GM12878 (cell line): ENCODE data around the gene SEMA3C. TPM values are rescaled to one million over a fixed set of nuclear protein-coding genes. Genes with fewer than 3 reads are reported as not detected.

ENCODE experiments used
- ATAC-seq: fragments of 200-7000 bp; cut with Tn5 transposase; 3 replicates; pipeline ENCODE4 v1.9.1; 2020; ENCODE audit warnings: mild to moderate bottlenecking, moderate library complexity
- BruUV-seq: library from RNA; stranded (reverse); fragments of 400-500 nt; replicated peaks from 2 replicates; lab custom pipeline; 2021; lab: Mats Ljungman, UMichigan
- CTCF ChIA-PET: fragments of 300-600 bp; sonication (Branson Sonifier 250); formaldehyde crosslinking; extraction: SDS; loops from one replicate; lab custom pipeline; 2021; ENCODE audit warnings: inconsistent platforms; lab: Yijun Ruan, JAX
- POLR2A ChIA-PET: fragments of 350-600 bp; formaldehyde crosslinking; extraction: SDS; loops from one replicate; lab custom pipeline; 2021; ENCODE audit warnings: inconsistent platforms; lab: Charles Lee
- RAD21 ChIA-PET: fragments of 300-600 bp; sonication (Branson Sonifier 250); formaldehyde crosslinking; loops from one replicate; lab custom pipeline; 2023; ENCODE audit warnings: antibody characterized with exemption; ENCODE audit not compliant: unreplicated experiment; lab: Charles Lee
- SMC1A ChIA-PET: fragments of 300-600 bp; sonication (Branson Sonifier 250); formaldehyde crosslinking; loops from one replicate; lab custom pipeline; 2023; ENCODE audit not compliant: unreplicated experiment, uncharacterized antibody; lab: Charles Lee
- DNase-seq: peaks from one replicate; pipeline ENCODE4 v3.0.0-alpha.2; 2011; ENCODE audit warnings: low read depth, low spot score
- FAIRE-seq: peaks from 3 replicates; lab custom pipeline; 2011; peaks lifted over from hg19 to GRCh38; lab: Jason Lieb, UNC
- H2AFZ ChIP-seq: 2 replicates; pipeline ENCODE4 v1.6.0; 2011; ENCODE audit warnings: low read depth, low read length, control low read depth; ENCODE audit not compliant: control insufficient read depth
- H3K27ac ChIP-seq: 2 replicates; pipeline ENCODE4 v1.5.1; 2011; ENCODE audit warnings: control low read depth; ENCODE audit not compliant: control insufficient read depth, insufficient read depth
- H3K27me3 ChIP-seq, 2 experiments: replicated peaks in 1 of 2; 2 replicates each; pipeline versions ENCODE4 v1.6.0 to v1.6.1; 2011; ENCODE audit warnings: low read length in 1 of 2; ENCODE audit not compliant: control insufficient read depth in 2 of 2, insufficient read depth in 2 of 2
- H3K36me3 ChIP-seq, 2 experiments: 2 replicates each; pipeline ENCODE4 v1.5.1; 2011; ENCODE audit warnings: low read length in 1 of 2; ENCODE audit not compliant: control insufficient read depth in 2 of 2, insufficient read depth in 2 of 2
- H3K4me1 ChIP-seq: 2 replicates; pipeline ENCODE4 v1.6.1; 2011; ENCODE audit warnings: mild to moderate bottlenecking, low read length, moderate library complexity, mixed read lengths; ENCODE audit not compliant: control insufficient read depth, insufficient read depth
- H3K4me2 ChIP-seq: 2 replicates; pipeline ENCODE4 v1.6.0; 2011; ENCODE audit warnings: control low read depth; ENCODE audit not compliant: control insufficient read depth, insufficient read depth
- H3K4me3 ChIP-seq: fragments of 200-600 bp; sonication (generic); 2 replicates; pipeline ENCODE4 v1.5.1; 2016
- H3K79me2 ChIP-seq: 2 replicates; pipeline ENCODE4 v1.6.0; 2011; ENCODE audit warnings: low read length; ENCODE audit not compliant: control insufficient read depth, insufficient read depth
- H3K9ac ChIP-seq: 2 replicates; pipeline ENCODE4 v1.8.0; 2011; ENCODE audit warnings: low read length, control low read depth, mixed read lengths; ENCODE audit not compliant: control insufficient read depth, insufficient read depth
- H3K9me3 ChIP-seq: replicated peaks from 3 replicates; pipeline ENCODE4 v1.5.1; 2011; ENCODE audit warnings: mild to moderate bottlenecking, low read length; ENCODE audit not compliant: control insufficient read depth, insufficient read depth
- H4K20me1 ChIP-seq: 2 replicates; pipeline ENCODE4 v1.6.0; 2011; ENCODE audit not compliant: control insufficient read depth, insufficient read depth
- BCL11A ChIP-seq: IDR thresholded peaks from 2 replicates; pipeline ENCODE4 v1.6.1; 2011; ENCODE audit warnings: low read depth, low read length
- BCL3 ChIP-seq: IDR thresholded peaks from 2 replicates; pipeline ENCODE4 v1.6.1; 2011; ENCODE audit warnings: borderline replicate concordance, low read depth, mild to moderate bottlenecking, moderate library complexity, low read length; ENCODE audit not compliant: insufficient read depth, poor library complexity, severe bottlenecking
- BRCA1 ChIP-seq: IDR thresholded peaks from 2 replicates; pipeline ENCODE4 v1.6.1; 2011; ENCODE audit warnings: low read depth, low read length, improper control_type of control experiment
- CHD2 ChIP-seq: IDR thresholded peaks from 2 replicates; pipeline ENCODE4 v1.6.1; 2011; ENCODE audit warnings: low read depth, low read length, improper control_type of control experiment, borderline replicate concordance
- CREB1 ChIP-seq: IDR thresholded peaks from 2 replicates; pipeline ENCODE4 v1.6.1; 2012; ENCODE audit warnings: low read depth, mild to moderate bottlenecking, inconsistent platforms
- GATAD2B ChIP-seq: fragments of 450-650 bp; conservative IDR thresholded peaks from 2 replicates; pipeline ENCODE4 v1.6.1; 2017; ENCODE audit warnings: low read depth, mild to moderate bottlenecking, moderate library complexity
- NRF1 ChIP-seq: conservative IDR thresholded peaks from 2 replicates; pipeline ENCODE4 v1.6.1; 2011; ENCODE audit warnings: mild to moderate bottlenecking, low read depth, low read length, improper control_type of control experiment
- POLR2AphosphoS5 ChIP-seq: IDR thresholded peaks from 2 replicates; pipeline ENCODE4 v1.6.1; 2011; ENCODE audit warnings: mild to moderate bottlenecking, low read length, inconsistent platforms
- WRNIP1 ChIP-seq: IDR thresholded peaks from 2 replicates; pipeline ENCODE4 v1.6.1; 2011; ENCODE audit warnings: low read depth, low read length, improper control_type of control experiment, borderline replicate concordance
- ZNF274 ChIP-seq: IDR thresholded peaks from one replicate; pipeline ENCODE4 v1.8.0; 2011; ENCODE audit not compliant: insufficient read length, insufficient read depth
- ZNF687 ChIP-seq: fragments of 450-650 bp; IDR thresholded peaks from 2 replicates; pipeline ENCODE4 v1.6.1; 2017; ENCODE audit warnings: mild to moderate bottlenecking, moderate library complexity
- ZZZ3 ChIP-seq: IDR thresholded peaks from 2 replicates; pipeline ENCODE4 v1.6.1; 2011; ENCODE audit warnings: low read depth; ENCODE audit not compliant: control insufficient read depth, insufficient read length
- WGBS: methylation state at CpG from one replicate; pipeline ENCODE4 v1.1.6; 2016; ENCODE audit warnings: low lambda C conversion rate; ENCODE audit not compliant: insufficient replicate concordance, insufficient coverage; ENCODE audit errors: missing lambda C conversion rate; 5-methylcytosine and 5-hydroxymethylcytosine counted together
- in situ Hi-C: fragments of 300-500 bp; cut with MboI; formaldehyde crosslinking; loops from 9 replicates; pipeline ENCODE4 v1.14.3; 2018; ENCODE audit warnings: mixed read lengths
- intact Hi-C: fragments of 100-400 bp; cut with micrococcal nuclease; formaldehyde crosslinking; loops from one replicate; pipeline ENCODE4 v1.14.2; 2022; ENCODE audit not compliant: unreplicated experiment
- polyA plus RNA-seq, 11 experiments: library from polyadenylated mRNA; depleted of rRNA in 4 of 11; unstranded in 6 of 11; stranded (reverse) in 5 of 11; fragments of >200 nt; fragmentation: Nextera tagmentation in 4 of 11; fragmentation: Illumina TruSeq in 1 of 11; extraction: Ambion mirVana in 4 of 11; extraction: Trizol in 1 of 11; gene quantifications; 1 replicate in 1 of 11; 2 replicates in 10 of 11; pipeline versions ENCODE4 v1.2.1 to v1.2.3, GENCODE V29; 2011 to 2016; ENCODE audit warnings: inconsistent platforms in 2 of 11, missing spikeins in 2 of 11, low read depth in 1 of 11
- total RNA-seq, 4 experiments: library from RNA; depleted of rRNA in 3 of 4; stranded (reverse); fragments of >200 nt in 3 of 4; fragmentation: Illumina TruSeq in 1 of 4; extraction: Trizol in 1 of 4; gene quantifications; 2 replicates each; pipeline versions ENCODE4 v1.2.1 to v1.2.3, GENCODE V29; 2013 to 2021
- TF ChIP-seq, protein P1 (sequence below): fragments of 450-650 bp; formaldehyde crosslinking; IDR thresholded peaks from 2 replicates; pipeline ENCODE4 v1.5.0; 2022; ENCODE audit warnings: mild to moderate bottlenecking, missing genetic modification characterization
- TF ChIP-seq, protein P2 (sequence below): fragments of 450-650 bp; IDR thresholded peaks from 2 replicates; pipeline ENCODE4 v1.6.1; 2014; ENCODE audit warnings: mild to moderate bottlenecking

Gene SEMA3C
- total and polyA plus RNA-seq, 10 of the 15 experiments (the other 5 are each of a cell fraction or from before 2014, with no cell fraction given) = 0.01 to 0.41 (median 0.11) TPM; not detected in 6

DNA sequence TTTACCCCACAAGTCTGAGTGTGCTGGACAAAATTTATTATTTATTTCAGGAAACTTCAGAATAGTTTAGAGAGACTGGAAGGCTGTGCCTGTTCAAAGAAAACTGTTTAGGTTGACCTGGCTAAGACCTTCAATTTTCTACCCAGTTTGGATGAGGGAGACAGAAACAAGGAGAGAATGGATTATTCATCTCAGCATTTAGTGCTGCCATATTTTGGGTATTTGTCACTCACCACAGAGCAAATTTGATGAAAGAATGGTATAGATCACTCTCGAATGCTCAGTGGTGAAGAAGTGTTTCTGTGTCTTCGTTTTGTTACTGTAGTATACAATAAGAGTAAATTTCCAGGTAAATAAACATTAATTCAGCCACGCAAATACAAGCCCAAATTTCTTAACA, 71.8 kb downstream of the SEMA3C start (continued):
- no peak for TF ChIP-seq ZNF687

DNA sequence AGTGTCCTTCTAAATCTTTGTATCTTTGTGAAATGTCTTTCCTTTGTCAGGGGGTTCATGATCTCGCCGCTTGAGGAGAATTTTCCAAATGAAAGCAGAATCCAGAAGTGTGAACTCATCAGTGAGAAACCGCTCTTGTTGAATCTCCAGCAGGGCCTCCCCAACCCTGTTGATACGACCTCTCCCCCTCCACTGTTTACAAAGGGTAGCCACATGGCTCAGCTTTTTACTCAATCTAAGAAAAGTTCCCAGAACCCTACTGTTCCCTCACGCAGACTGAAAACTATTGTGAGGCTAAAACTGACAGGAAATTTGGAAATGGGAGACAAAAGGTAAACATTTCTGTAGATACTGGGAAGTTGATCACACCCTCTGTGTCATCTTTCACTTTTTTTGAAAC, 73.9 kb downstream of the SEMA3C start:
- H3K27me3 ChIP-seq = no peaks in the 10 kb centered on the region
- 40% methylated on average over 5 of the region's 5 CpGs for WGBS
- no peaks in the 10 kb centered on the region for H3K36me3 ChIP-seq
- DNase-seq (no peak), FAIRE-seq (no peak), ATAC-seq (no peak)
- no peaks in the 10 kb centered on the region for H3K4me1 ChIP-seq
- H3K9me3 ChIP-seq = no peaks in the 10 kb centered on the region
- H3K27ac ChIP-seq = no peak overlapping the region
- H3K4me3 ChIP-seq = no peak overlapping the region
- BruUV-seq = no TSS peak
- no peak overlapping the region for H3K9ac ChIP-seq
- intact Hi-C loops = no loop called here
- H2AFZ ChIP-seq = no peak overlapping the region
- in situ Hi-C loops = no loop called here
- no peak overlapping the region for H3K4me2 ChIP-seq
- no peaks in the 10 kb centered on the region for H3K79me2 ChIP-seq
- POLR2A ChIA-PET = no interaction called here
- SMC1A ChIA-PET = no interaction called here
- RAD21 ChIA-PET = no interaction called here
- CTCF ChIA-PET = no interaction called here
- no peaks in the 10 kb centered on the region for H4K20me1 ChIP-seq
- TF ChIP-seq WRNIP1 (no peak), CHD2 (no peak), BCL11A (no peak), ZNF274 (no peak), NRF1 (no peak), BCL3 (no peak), GATAD2B (no peak), POLR2AphosphoS5 (no peak), ZZZ3 (no peak), CREB1 (no peak), BRCA1 (no peak)
- TF ChIP-seq, protein P1, sequence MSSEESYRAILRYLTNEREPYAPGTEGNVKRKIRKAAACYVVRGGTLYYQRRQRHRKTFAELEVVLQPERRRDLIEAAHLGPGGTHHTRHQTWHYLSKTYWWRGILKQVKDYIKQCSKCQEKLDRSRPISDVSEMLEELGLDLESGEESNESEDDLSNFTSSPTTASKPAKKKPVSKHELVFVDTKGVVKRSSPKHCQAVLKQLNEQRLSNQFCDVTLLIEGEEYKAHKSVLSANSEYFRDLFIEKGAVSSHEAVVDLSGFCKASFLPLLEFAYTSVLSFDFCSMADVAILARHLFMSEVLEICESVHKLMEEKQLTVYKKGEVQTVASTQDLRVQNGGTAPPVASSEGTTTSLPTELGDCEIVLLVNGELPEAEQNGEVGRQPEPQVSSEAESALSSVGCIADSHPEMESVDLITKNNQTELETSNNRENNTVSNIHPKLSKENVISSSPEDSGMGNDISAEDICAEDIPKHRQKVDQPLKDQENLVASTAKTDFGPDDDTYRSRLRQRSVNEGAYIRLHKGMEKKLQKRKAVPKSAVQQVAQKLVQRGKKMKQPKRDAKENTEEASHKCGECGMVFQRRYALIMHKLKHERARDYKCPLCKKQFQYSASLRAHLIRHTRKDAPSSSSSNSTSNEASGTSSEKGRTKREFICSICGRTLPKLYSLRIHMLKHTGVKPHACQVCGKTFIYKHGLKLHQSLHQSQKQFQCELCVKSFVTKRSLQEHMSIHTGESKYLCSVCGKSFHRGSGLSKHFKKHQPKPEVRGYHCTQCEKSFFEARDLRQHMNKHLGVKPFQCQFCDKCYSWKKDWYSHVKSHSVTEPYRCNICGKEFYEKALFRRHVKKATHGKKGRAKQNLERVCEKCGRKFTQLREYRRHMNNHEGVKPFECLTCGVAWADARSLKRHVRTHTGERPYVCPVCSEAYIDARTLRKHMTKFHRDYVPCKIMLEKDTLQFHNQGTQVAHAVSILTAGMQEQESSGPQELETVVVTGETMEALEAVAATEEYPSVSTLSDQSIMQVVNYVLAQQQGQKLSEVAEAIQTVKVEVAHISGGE (CRISPR knock-in tag) = no peak
- TF ChIP-seq, protein P2, sequence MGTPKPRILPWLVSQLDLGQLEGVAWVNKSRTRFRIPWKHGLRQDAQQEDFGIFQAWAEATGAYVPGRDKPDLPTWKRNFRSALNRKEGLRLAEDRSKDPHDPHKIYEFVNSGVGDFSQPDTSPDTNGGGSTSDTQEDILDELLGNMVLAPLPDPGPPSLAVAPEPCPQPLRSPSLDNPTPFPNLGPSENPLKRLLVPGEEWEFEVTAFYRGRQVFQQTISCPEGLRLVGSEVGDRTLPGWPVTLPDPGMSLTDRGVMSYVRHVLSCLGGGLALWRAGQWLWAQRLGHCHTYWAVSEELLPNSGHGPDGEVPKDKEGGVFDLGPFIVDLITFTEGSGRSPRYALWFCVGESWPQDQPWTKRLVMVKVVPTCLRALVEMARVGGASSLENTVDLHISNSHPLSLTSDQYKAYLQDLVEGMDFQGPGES = no peak
